B cell (primary cell): ENCODE data around the gene QSOX2. TPM values are rescaled to one million over a fixed set of nuclear protein-coding genes. Genes with fewer than 3 reads are reported as not detected.

Experiments used
- ATAC-seq: fragments of 200-7000 bp; cut with Tn5 transposase; one replicate; pipeline ENCODE4 v1.10.0; 2021; ENCODE audit warnings: low read depth, mild to moderate bottlenecking, moderate number of reproducible peaks, moderate library complexity
- CTCF ChIA-PET: fragments of 350-600 bp; sonication (Branson Sonifier 250); formaldehyde crosslinking; loops from one replicate; lab custom pipeline; 2021; ENCODE audit warnings: antibody characterized with exemption, inconsistent platforms; lab: Charles Lee
- POLR2A ChIA-PET: fragments of 350-600 bp; sonication (Branson Sonifier 250); formaldehyde crosslinking; loops from one replicate; lab custom pipeline; 2021; ENCODE audit warnings: antibody characterized with exemption; lab: Charles Lee
- DNase-seq: peaks from one replicate; pipeline ENCODE4 v3.0.0; 2013
- H2AFZ ChIP-seq: 2 replicates; pipeline ENCODE4 v1.6.1; 2012; ENCODE audit warnings: mild to moderate bottlenecking, low read depth, low read length; ENCODE audit not compliant: insufficient read depth, poor library complexity, severe bottlenecking
- H3K27ac ChIP-seq, 2 donors: 1 replicate in 1 of 2; 2 replicates in 1 of 2; pipeline ENCODE4 v1.5.1; 2012 to 2013; ENCODE audit warnings: low read length in 2 of 2, mild to moderate bottlenecking in 2 of 2, moderate library complexity in 1 of 2
- H3K27me3 ChIP-seq, 4 experiments: fragments of 200-600 bp in 1 of 4; sonication (generic) in 1 of 4; replicated peaks in 1 of 4; 1 replicate in 2 of 4; 2 replicates in 2 of 4; pipeline versions ENCODE4 v1.6.1 to v1.7.0; 2013 to 2016; ENCODE audit warnings: low read length in 3 of 4, mild to moderate bottlenecking in 2 of 4, mixed read lengths in 1 of 4, moderate library complexity in 1 of 4; ENCODE audit not compliant: insufficient read depth in 4 of 4, control insufficient read depth in 3 of 4; ENCODE audit errors: control extremely low read depth in 1 of 4
- H3K36me3 ChIP-seq, 2 experiments: replicated peaks in 1 of 2; 1 replicate in 1 of 2; 2 replicates in 1 of 2; pipeline versions ENCODE4 v1.6.1 to v1.7.1; 2013; ENCODE audit warnings: low read length in 1 of 2; ENCODE audit not compliant: insufficient read depth in 2 of 2, control insufficient read depth in 1 of 2; ENCODE audit errors: control extremely low read depth in 1 of 2, extremely low read depth in 1 of 2
- H3K4me1 ChIP-seq, 2 donors: fragments of 200-600 bp in 1 of 2; sonication (generic) in 1 of 2; 1 replicate in 1 of 2; 2 replicates in 1 of 2; pipeline versions ENCODE4 v1.5.1 to v1.6.1; 2013 to 2017; ENCODE audit warnings: low read length in 2 of 2; ENCODE audit not compliant: control insufficient read depth in 2 of 2, insufficient read depth in 2 of 2
- H3K4me2 ChIP-seq: replicated peaks from 2 replicates; pipeline ENCODE3; 2012; ENCODE audit warnings: mild to moderate bottlenecking, low read depth, low read length; ENCODE audit not compliant: poor library complexity, severe bottlenecking
- H3K4me3 ChIP-seq, 5 experiments: fragments of 200-600 bp in 1 of 5; sonication (generic) in 1 of 5; 1 replicate in 3 of 5; 2 replicates in 2 of 5; pipeline versions ENCODE4 v1.5.1 to v1.7.0; 2011 to 2016; ENCODE audit warnings: low read length in 4 of 5, mild to moderate bottlenecking in 4 of 5, low read depth in 2 of 5, control low read depth in 1 of 5, moderate library complexity in 1 of 5; ENCODE audit not compliant: insufficient read depth in 1 of 5; ENCODE audit errors: control extremely low read depth in 1 of 5, extremely low read depth in 1 of 5
- H3K79me2 ChIP-seq: fragments of 200-600 bp; sonication (generic); one replicate; pipeline ENCODE4 v1.6.0; 2016; ENCODE audit warnings: low read length; ENCODE audit not compliant: control insufficient read depth, insufficient read depth
- H3K9ac ChIP-seq: fragments of 200-600 bp; sonication (generic); 2 replicates; pipeline ENCODE4 v1.6.1; 2017; ENCODE audit warnings: mild to moderate bottlenecking, low read length, moderate library complexity
- H3K9me3 ChIP-seq, 3 donors: one replicate each; pipeline versions ENCODE4 v1.6.1 to v1.7.1; 2013; ENCODE audit warnings: low read length in 2 of 3; ENCODE audit not compliant: control insufficient read depth in 2 of 3, insufficient read depth in 1 of 3; ENCODE audit errors: control extremely low read depth in 1 of 3
- H4K20me1 ChIP-seq: 2 replicates; pipeline ENCODE4 v1.6.0; 2012; ENCODE audit warnings: mild to moderate bottlenecking, low read length; ENCODE audit not compliant: insufficient read depth, control insufficient read depth, poor library complexity, severe bottlenecking
- H3K27ac Mint-ChIP-seq: one replicate; pipeline ENCODE4 v1.8.0; 2021; ENCODE audit warnings: mixed read lengths
- H3K27me3 Mint-ChIP-seq: one replicate; pipeline ENCODE4 v1.8.0; 2021; ENCODE audit warnings: mixed read lengths
- H3K4me1 Mint-ChIP-seq: one replicate; pipeline ENCODE4 v1.8.0; 2021; ENCODE audit warnings: mixed read lengths
- H3K4me3 Mint-ChIP-seq: one replicate; pipeline ENCODE4 v1.8.0; 2021; ENCODE audit warnings: mixed read lengths
- H3K9me3 Mint-ChIP-seq: one replicate; pipeline ENCODE4 v1.8.0; 2022; ENCODE audit warnings: mixed read lengths; ENCODE audit not compliant: insufficient read depth
- CTCF ChIP-seq: fragments of 200-600 bp; IDR thresholded peaks from one replicate; pipeline ENCODE4 v1.8.0; 2022; ENCODE audit warnings: antibody characterized with exemption, mild to moderate bottlenecking
- EZH2 ChIP-seq: IDR thresholded peaks from 2 replicates; pipeline ENCODE4 v1.6.1; 2012; ENCODE audit warnings: borderline replicate concordance, low read depth, mild to moderate bottlenecking, moderate library complexity, low read length; ENCODE audit not compliant: insufficient read depth, poor library complexity, severe bottlenecking
- WGBS: methylation state at CpG from one replicate; pipeline ENCODE4 v1.1.5; 2013; ENCODE audit warnings: missing lambda C conversion rate; ENCODE audit not compliant: insufficient coverage; 5-methylcytosine and 5-hydroxymethylcytosine counted together
- intact Hi-C: fragments of 100-400 bp; cut with micrococcal nuclease; formaldehyde crosslinking; loops from one replicate; pipeline ENCODE4 v1.10.0; 2022
- polyA plus RNA-seq: library from polyadenylated mRNA; depleted of rRNA; stranded (reverse); fragments of >200 nt; gene quantifications from 2 replicates; pipeline ENCODE4 v1.2.3, GENCODE V29; 2012
- total RNA-seq, 2 donors: library from RNA; stranded (reverse); fragments of 120-200 nt in 1 of 2; gene quantifications; 1 replicate in 1 of 2; 2 replicates in 1 of 2; pipeline versions ENCODE4 v1.2.3 to v1.2.4, GENCODE V29; 2013 to 2022

The QSOX2 gene
- total and polyA plus RNA-seq, 2 donors (not counting 1 experiment from before 2014, with no cell fraction given): 62.9 to 139 TPM

GRCh38 chr9:136277746-136278145 is 32.1 kb upstream of the QSOX2 start:
- no peaks in the 10 kb centered on the region for H4K20me1 ChIP-seq
- H3K27ac Mint-ChIP-seq: no peak overlapping the region
- H3K4me3 Mint-ChIP-seq: no peak overlapping the region
- H3K27ac ChIP-seq: no peak overlapping the region
- no peaks in the 10 kb centered on the region for H3K27me3 ChIP-seq
- no peak overlapping the region for H2AFZ ChIP-seq
- H3K4me2 ChIP-seq: no peak overlapping the region
- peaks cover 14% of the 10 kb centered on the region for H3K4me1 Mint-ChIP-seq
- H3K9me3 ChIP-seq: peaks cover 0 to 7% (median 0%) of the 10 kb centered on the region in 3 donors
- no peaks in the 10 kb centered on the region for H3K79me2 ChIP-seq
- POLR2A ChIA-PET: no interaction called here
- H3K4me1 ChIP-seq: peaks cover 9 to 12% of the 10 kb centered on the region in 2 donors
- CTCF ChIA-PET: interaction anchor here (1.2 to 2.1 kb wide), 4 partner anchors 10 to 118 kb away, joined by 3 to 9 read pairs (median 6); no protein-coding TSS in a partner anchor
- ATAC-seq (no peak), DNase-seq (no peak)
- 85% methylated on average over 14 of the region's 14 CpGs for WGBS
- no peak overlapping the region for H3K9ac ChIP-seq
- peaks cover 4% of the 10 kb centered on the region for H3K27me3 Mint-ChIP-seq
- no peaks in the 10 kb centered on the region for H3K9me3 Mint-ChIP-seq
- no peaks in the 10 kb centered on the region for H3K36me3 ChIP-seq
- TF ChIP-seq CTCF: no peak
- TF ChIP-seq EZH2: no peak
- intact Hi-C loops: no loop called here
- no peak overlapping the region for H3K4me3 ChIP-seq

GRCh38 chr9:136276716-136277115 is 31.1 kb upstream of the QSOX2 start:
- no peak overlapping the region for H3K27ac Mint-ChIP-seq
- H3K9ac ChIP-seq: no peak overlapping the region
- ATAC-seq (no peak), DNase-seq (no peak)
- no peaks in the 10 kb centered on the region for H3K9me3 Mint-ChIP-seq
- CTCF ChIA-PET: no interaction called here
- peaks cover 0 to 2% of the 10 kb centered on the region in 2 donors for H3K4me1 ChIP-seq
- POLR2A ChIA-PET: no interaction called here
- H3K36me3 ChIP-seq: no peaks in the 10 kb centered on the region
- H3K4me1 Mint-ChIP-seq: peaks cover 4% of the 10 kb centered on the region
- peaks cover 0 to 3% (median 0%) of the 10 kb centered on the region in 3 donors for H3K9me3 ChIP-seq
- no peaks in the 10 kb centered on the region for H3K27me3 ChIP-seq
- H3K79me2 ChIP-seq: no peaks in the 10 kb centered on the region
- no peak overlapping the region for H2AFZ ChIP-seq
- peaks cover 4% of the 10 kb centered on the region for H3K27me3 Mint-ChIP-seq
- TF ChIP-seq EZH2 (no peak), CTCF (no peak)
- no peak overlapping the region for H3K27ac ChIP-seq
- H3K4me3 Mint-ChIP-seq: no peak overlapping the region
- WGBS: 83% methylated on average over 11 of the region's 11 CpGs
- intact Hi-C loops: no loop called here
- no peak overlapping the region for H3K4me2 ChIP-seq
- no peak overlapping the region for H3K4me3 ChIP-seq
- no peaks in the 10 kb centered on the region for H4K20me1 ChIP-seq
